Osteoblast (primary cell): Measurements from ENCODE around the gene CDK5RAP1. TPM values are rescaled to one million over a fixed set of nuclear protein-coding genes. Genes with fewer than 3 reads are reported as not detected.

Experiments used
- DNase-seq: peaks from one replicate; pipeline ENCODE4 v3.0.0; 2011; ENCODE audit warnings: low spot score, mixed read lengths; ENCODE audit not compliant: insufficient read length; ENCODE audit errors: missing footprints
- H2AFZ ChIP-seq: 2 replicates; pipeline ENCODE4 v1.6.0; 2011; ENCODE audit warnings: mild to moderate bottlenecking, low read length
- H3K27ac ChIP-seq: 2 replicates; pipeline ENCODE4 v1.5.1; 2011; ENCODE audit warnings: mild to moderate bottlenecking, low read depth, low read length, moderate library complexity
- H3K27me3 ChIP-seq: 2 replicates; pipeline ENCODE4 v1.6.0; 2012; ENCODE audit warnings: mild to moderate bottlenecking, control low read depth, inconsistent platforms, low read length, moderate library complexity; ENCODE audit not compliant: insufficient read depth
- H3K36me3 ChIP-seq: 2 replicates; pipeline ENCODE4 v1.5.1; 2011; ENCODE audit warnings: mild to moderate bottlenecking, low read length, control low read depth, moderate library complexity; ENCODE audit not compliant: insufficient read depth
- H3K4me1 ChIP-seq: 2 replicates; pipeline ENCODE4 v1.5.1; 2011; ENCODE audit warnings: mild to moderate bottlenecking, low read length, control low read depth, moderate library complexity; ENCODE audit not compliant: insufficient read depth
- H3K4me2 ChIP-seq: 2 replicates; pipeline ENCODE4 v1.6.0; 2011; ENCODE audit warnings: mild to moderate bottlenecking, low read length; ENCODE audit not compliant: insufficient read depth
- H3K4me3 ChIP-seq: fragments of 200-600 bp; sonication (generic); 3 replicates; pipeline ENCODE4 v1.5.1; 2012; ENCODE audit warnings: mild to moderate bottlenecking, low read length, inconsistent platforms; ENCODE audit not compliant: insufficient read depth
- H3K79me2 ChIP-seq: 2 replicates; pipeline ENCODE4 v1.6.0; 2012; ENCODE audit warnings: mild to moderate bottlenecking, low read length, control low read depth, inconsistent platforms; ENCODE audit not compliant: insufficient read depth
- H3K9me3 ChIP-seq: 2 replicates; pipeline ENCODE4 v1.5.1; 2011; ENCODE audit warnings: low read depth, low read length, control low read depth
- H4K20me1 ChIP-seq: 2 replicates; pipeline ENCODE4 v1.6.0; 2012; ENCODE audit warnings: mild to moderate bottlenecking, low read length, control low read depth; ENCODE audit not compliant: insufficient read depth
- total RNA-seq: library from RNA; depleted of rRNA; stranded (reverse); fragments of >200 nt; gene quantifications from 2 replicates; pipeline ENCODE4 v1.2.3, GENCODE V29; 2012
- TF ChIP-seq, protein P1 (sequence below): IDR thresholded peaks from 2 replicates; pipeline ENCODE4 v1.5.1; 2011; ENCODE audit warnings: mild to moderate bottlenecking, low read depth, low read length, moderate library complexity; ENCODE audit errors: extremely low read depth

CDK5RAP1 gene
- total RNA-seq, 1 donor, result 16.6 TPM

DNA sequence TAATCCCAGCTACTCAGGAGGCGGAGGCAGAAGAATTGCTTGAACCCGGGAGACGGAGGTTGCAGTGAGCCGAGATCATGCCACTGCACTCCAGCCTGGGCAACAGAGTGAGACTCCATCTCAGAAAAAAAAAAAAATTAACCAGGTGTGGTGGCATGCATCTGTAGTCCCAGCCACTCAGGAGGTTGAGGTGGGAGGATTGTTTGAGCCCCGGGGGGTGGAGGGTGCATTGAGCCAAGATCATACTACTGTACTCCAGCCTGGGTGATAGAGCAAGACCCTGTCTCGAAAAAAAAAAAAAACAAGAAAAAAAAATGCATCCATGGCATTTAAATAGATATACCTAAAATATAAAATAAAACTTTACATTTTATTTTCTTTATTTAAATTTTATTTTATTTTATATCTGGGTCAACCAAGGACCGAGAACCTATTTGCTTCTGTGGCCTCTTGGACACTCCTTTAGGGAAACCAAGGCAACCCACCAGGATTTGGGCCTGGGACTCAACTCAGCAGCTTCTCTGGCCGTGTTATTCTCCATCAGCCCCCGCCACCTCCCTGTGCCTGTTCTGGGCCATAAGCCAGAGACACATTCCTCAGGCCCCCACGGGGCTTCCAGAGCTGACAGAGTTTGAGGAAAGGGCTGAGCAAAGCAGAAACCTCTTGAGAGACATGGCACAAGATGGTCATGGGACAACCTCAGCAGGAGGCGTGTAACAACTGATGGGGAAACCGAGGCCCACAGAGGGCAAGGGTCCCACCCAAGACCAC lies 36.0 kb upstream of the CDK5RAP1 start:
- Histone ChIP-seq H4K20me1 (no peaks in the 10 kb centered on the region), H3K4me3 (no peak overlapping the region), H2AFZ (no peak overlapping the region), H3K27me3 (no peaks in the 10 kb centered on the region), H3K36me3 (no peaks in the 10 kb centered on the region), H3K4me2 (no peak overlapping the region), H3K4me1 (peaks cover 5% of the 10 kb centered on the region), H3K27ac (no peak overlapping the region), H3K79me2 (no peaks in the 10 kb centered on the region), H3K9me3 (no peaks in the 10 kb centered on the region)
- TF ChIP-seq, protein P1, sequence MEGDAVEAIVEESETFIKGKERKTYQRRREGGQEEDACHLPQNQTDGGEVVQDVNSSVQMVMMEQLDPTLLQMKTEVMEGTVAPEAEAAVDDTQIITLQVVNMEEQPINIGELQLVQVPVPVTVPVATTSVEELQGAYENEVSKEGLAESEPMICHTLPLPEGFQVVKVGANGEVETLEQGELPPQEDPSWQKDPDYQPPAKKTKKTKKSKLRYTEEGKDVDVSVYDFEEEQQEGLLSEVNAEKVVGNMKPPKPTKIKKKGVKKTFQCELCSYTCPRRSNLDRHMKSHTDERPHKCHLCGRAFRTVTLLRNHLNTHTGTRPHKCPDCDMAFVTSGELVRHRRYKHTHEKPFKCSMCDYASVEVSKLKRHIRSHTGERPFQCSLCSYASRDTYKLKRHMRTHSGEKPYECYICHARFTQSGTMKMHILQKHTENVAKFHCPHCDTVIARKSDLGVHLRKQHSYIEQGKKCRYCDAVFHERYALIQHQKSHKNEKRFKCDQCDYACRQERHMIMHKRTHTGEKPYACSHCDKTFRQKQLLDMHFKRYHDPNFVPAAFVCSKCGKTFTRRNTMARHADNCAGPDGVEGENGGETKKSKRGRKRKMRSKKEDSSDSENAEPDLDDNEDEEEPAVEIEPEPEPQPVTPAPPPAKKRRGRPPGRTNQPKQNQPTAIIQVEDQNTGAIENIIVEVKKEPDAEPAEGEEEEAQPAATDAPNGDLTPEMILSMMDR, result no peak
- peak; percentile 89 for DNase-seq

DNA sequence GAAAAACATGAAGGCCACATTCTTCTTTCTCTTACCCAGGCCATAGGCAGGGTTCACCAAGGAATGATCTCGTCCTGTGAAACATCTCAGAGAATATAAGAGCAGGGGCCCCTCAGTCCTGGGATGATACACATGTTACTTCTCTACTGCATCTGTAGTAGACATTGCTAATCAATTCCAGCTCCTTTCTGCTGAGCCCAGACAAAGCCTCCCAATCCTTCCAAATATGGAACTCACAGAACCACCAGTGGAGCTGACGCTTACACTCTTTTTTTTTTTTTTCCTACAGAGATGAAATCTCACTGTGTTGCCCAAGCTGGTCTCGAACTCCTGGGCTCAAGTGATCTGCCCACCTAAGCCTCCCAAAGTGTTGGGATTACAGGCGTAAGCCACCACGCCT lies 33.1 kb upstream of the CDK5RAP1 start:
- peaks cover 5% of the 10 kb centered on the region for H3K4me1 ChIP-seq
- H3K9me3 ChIP-seq, result no peaks in the 10 kb centered on the region
- H3K36me3 ChIP-seq, result no peaks in the 10 kb centered on the region
- H3K4me2 ChIP-seq, result no peak overlapping the region
- no peaks in the 10 kb centered on the region for H4K20me1 ChIP-seq
- no peak overlapping the region for H3K27ac ChIP-seq
- H2AFZ ChIP-seq, result no peak overlapping the region
- no peak for DNase-seq
- no peak overlapping the region for H3K4me3 ChIP-seq
- H3K79me2 ChIP-seq, result no peaks in the 10 kb centered on the region
- no peaks in the 10 kb centered on the region for H3K27me3 ChIP-seq
- TF ChIP-seq, protein P1, result no peak

DNA sequence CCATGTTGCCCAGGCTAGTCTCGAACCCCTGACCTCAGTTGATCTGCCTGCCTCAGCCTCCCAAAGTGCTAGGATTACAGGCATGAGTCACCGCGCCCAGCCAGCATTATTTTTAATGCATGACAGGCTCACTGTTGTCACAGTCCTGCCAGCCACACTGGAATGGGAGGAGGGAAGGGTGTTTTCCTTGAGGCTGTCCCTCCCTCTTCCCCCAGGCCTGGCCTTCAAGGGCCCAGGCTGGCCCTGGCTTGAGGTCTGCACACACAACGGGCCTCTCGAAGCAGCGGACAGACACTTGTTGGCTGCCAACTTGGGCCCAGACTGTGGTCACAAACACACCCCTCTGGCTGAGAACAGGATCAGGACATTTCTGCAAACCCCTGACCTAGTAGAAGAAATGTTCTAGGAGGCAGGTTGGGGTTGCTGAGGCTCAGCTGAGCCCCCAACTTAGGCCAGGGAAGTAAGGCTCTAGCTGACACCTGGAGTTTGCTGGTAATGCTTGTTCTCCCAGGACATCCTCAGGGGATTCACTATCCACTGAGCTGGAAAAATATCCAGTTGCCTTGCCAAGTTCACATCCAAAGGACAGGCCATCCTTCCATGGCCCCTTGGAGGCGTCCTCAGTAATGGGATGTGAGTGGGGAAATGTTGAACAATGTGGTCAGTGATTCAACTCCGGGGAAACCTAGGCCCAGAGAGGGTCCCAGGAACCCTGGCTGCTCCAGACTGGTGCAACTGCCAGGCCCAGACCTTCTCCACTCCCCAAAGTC lies 32.3 kb upstream of the CDK5RAP1 start:
- DNase-seq, result peak; percentile 88

More for the DNA sequence above, 32.3 kb upstream of the CDK5RAP1 start:
- no peaks in the 10 kb centered on the region for H3K9me3 ChIP-seq
- peaks cover 5% of the 10 kb centered on the region for H3K4me1 ChIP-seq
- TF ChIP-seq, protein P1, result no peak
- H3K79me2 ChIP-seq, result no peaks in the 10 kb centered on the region
- H3K36me3 ChIP-seq, result no peaks in the 10 kb centered on the region
- no peak overlapping the region for H2AFZ ChIP-seq
- H3K27me3 ChIP-seq, result no peaks in the 10 kb centered on the region
- no peak overlapping the region for H3K4me2 ChIP-seq
- H4K20me1 ChIP-seq, result no peaks in the 10 kb centered on the region
- no peak overlapping the region for H3K4me3 ChIP-seq
- peak overlapping the region; percentile 36 for H3K27ac ChIP-seq
